Motor neuron (in vitro differentiated cells): ENCODE results near the gene KRTDAP. TPM values are rescaled to one million over a fixed set of nuclear protein-coding genes. Genes with fewer than 3 reads are reported as not detected.
A peak's percentile ranks its signal among the peaks of the same experiment; 100 is the strongest.

ENCODE experiments used
- ATAC-seq, 8 experiments: fragments of 200-7000 bp; cut with Tn5 transposase; replicated peaks in 6 of 8; 2 replicates each; pipeline ENCODE4 v1.8.0; 2021; ENCODE audit warnings: mild to moderate bottlenecking in 8 of 8, moderate library complexity in 8 of 8
- H3K27ac ChIP-seq, 2 donors: fragments of 250-450 bp; sonication (Bioruptor Pico); 2 replicates each; pipeline ENCODE4 v1.9.0; 2021; ENCODE audit warnings: antibody characterized with exemption in 2 of 2, mild to moderate bottlenecking in 2 of 2, moderate library complexity in 1 of 2
- H3K4me1 ChIP-seq, 2 donors: fragments of 250-450 bp; sonication (Bioruptor Pico); replicated peaks in 1 of 2; 2 replicates each; pipeline ENCODE4 v1.6.1; 2021; ENCODE audit warnings: antibody characterized with exemption in 2 of 2, mild to moderate bottlenecking in 2 of 2, moderate library complexity in 1 of 2
- H3K4me3 ChIP-seq, 5 donors: fragments of 250-450 bp; sonication (Bioruptor Pico); 2 replicates each; pipeline ENCODE4 v1.9.0; 2021; ENCODE audit warnings: antibody characterized with exemption in 5 of 5, mild to moderate bottlenecking in 5 of 5, moderate library complexity in 4 of 5
- WGBS, 10 experiments: fragments of 450-650 bp; shearing (Covaris generic); methylation state at CpG; one replicate each; pipeline ENCODE4 v1.0.0; 2022; 5-methylcytosine and 5-hydroxymethylcytosine counted together
- in situ Hi-C, 9 experiments: fragments of 400-800 bp; cut with MboI; loops; one replicate each; pipeline ENCODE4 v1.15.0; 2021; ENCODE audit warnings: low sequenced_read_pairs in 9 of 9, low pct_unique_long_range_greater_than_20kb in 2 of 9; ENCODE audit not compliant: unreplicated experiment in 9 of 9
- total RNA-seq, 8 experiments: library from RNA; unstranded; fragments of 300-600 nt; gene quantifications; 2 replicates each; pipeline versions ENCODE4 v1.2.3 to v1.2.4, GENCODE V29; 2022

KRTDAP gene
- total RNA-seq, 8 experiments from 2014 or later = not detected

- no peak for ATAC-seq
- WGBS, 10 experiments = 40 to 100% (median 90%) methylated on average over 1 to 6 of the region's 12 CpGs; no CpG with 5 or more reads in 1 of the 10 experiments
These were observed 32.6 kb upstream of the KRTDAP start for GRCh38 chr19:35522745-35523327.

GRCh38 chr19:35521124-35521743 is 31.0 kb upstream of the KRTDAP start:
- Histone ChIP-seq H3K27ac (no peak overlapping the region), H3K4me3 (no peak overlapping the region), H3K4me1 (no peaks in the 10 kb centered on the region)
- WGBS, 10 experiments = 0 to 80% (median 53%) methylated on average over 1 to 12 of the region's 16 CpGs; no CpG with 5 or more reads in 3 of the 10 experiments
- ATAC-seq = peak in 3 of 8 experiments; percentile 11 to 41 (median 36)
- in situ Hi-C loops = no loop called here

More at GRCh38 chr19:35522745-35523327, 32.6 kb upstream of the KRTDAP start:
- in situ Hi-C loops = no loop called here
- Histone ChIP-seq H3K27ac (no peak overlapping the region), H3K4me1 (no peaks in the 10 kb centered on the region), H3K4me3 (no peak overlapping the region)

- ATAC-seq = peak in 3 of 8 experiments; percentile 47 to 88 (median 57)
- H3K4me1 ChIP-seq = no peaks in the 10 kb centered on the region
- no peak overlapping the region for H3K4me3 ChIP-seq
- no peak overlapping the region for H3K27ac ChIP-seq
- in situ Hi-C loops = no loop called here
- WGBS, 10 experiments = 0 to 100% (median 41%) methylated on average over 1 to 5 of the region's 7 CpGs; no CpG with 5 or more reads in 5 of the 10 experiments
These were observed 29.0 kb upstream of the KRTDAP start for GRCh38 chr19:35519291-35519690.

- Histone ChIP-seq H3K4me1 (no peaks in the 10 kb centered on the region), H3K4me3 (no peak overlapping the region), H3K27ac (no peak overlapping the region)
- peak in 3 of 8 experiments; percentile 19 to 58 (median 50) for ATAC-seq
- in situ Hi-C loops = no loop called here
- 0 to 72% (median 48%) methylated on average over 1 to 4 of the region's 6 CpGs; no CpG with 5 or more reads in 5 of the 10 experiments for WGBS, 10 experiments
These were observed 28.0 kb upstream of the KRTDAP start for GRCh38 chr19:35518313-35518712.

- H3K4me3 ChIP-seq = no peak overlapping the region
- ATAC-seq = no peak
- in situ Hi-C loops = no loop called here
- H3K27ac ChIP-seq = no peak overlapping the region
- no peaks in the 10 kb centered on the region for H3K4me1 ChIP-seq
- WGBS, 10 experiments = 20 to 100% (median 88%) methylated on average over 1 to 2 of the region's 2 CpGs; no CpG with 5 or more reads in 4 of the 10 experiments
These were observed 27.1 kb upstream of the KRTDAP start for GRCh38 chr19:35517342-35517741.

GRCh38 chr19:35516310-35516709 is 26.0 kb upstream of the KRTDAP start:
- no peak for ATAC-seq
- Histone ChIP-seq H3K4me1 (no peaks in the 10 kb centered on the region), H3K4me3 (no peak overlapping the region), H3K27ac (no peak overlapping the region)
- in situ Hi-C loops = no loop called here
- 76 to 100% (median 95%) methylated on average over 1 to 3 of the region's 3 CpGs; no CpG with 5 or more reads in 4 of the 10 experiments for WGBS, 10 experiments

- in situ Hi-C loops = no loop called here
- ATAC-seq = peak in 5 of 8 experiments; percentile 34 to 71 (median 55)
- Histone ChIP-seq H3K4me1 (no peaks in the 10 kb centered on the region), H3K4me3 (no peak overlapping the region), H3K27ac (no peak overlapping the region)
- 7 to 79% (median 60%) methylated on average over 1 to 3 of the region's 20 CpGs; no CpG with 5 or more reads in 7 of the 10 experiments for WGBS, 10 experiments
These were observed 24.1 kb upstream of the KRTDAP start for GRCh38 chr19:35514282-35514809.

- peak in 4 of 8 experiments; percentile 4 to 53 (median 32) for ATAC-seq
- Histone ChIP-seq H3K4me3 (no peak within 1 kb of the TSS), H3K4me1 (no peaks in the 10 kb centered on the region), H3K27ac (no peak within 1 kb of the TSS)
- WGBS, 10 experiments = 0 to 49% (median 20%) methylated on average over 2 to 3 of the region's 15 CpGs; no CpG with 5 or more reads in 7 of the 10 experiments
- in situ Hi-C loops = no loop called here
These were observed 23.5 kb upstream of the KRTDAP start, which contains the start of gene DMKN for GRCh38 chr19:35513628-35514281. Gene DMKN, minus strand, starts transcription at chr19:35513649. Its CDS starts 174 bp downstream, at chr19:35513475.

GRCh38 chr19:35512831-35513627 is 22.8 kb upstream of the KRTDAP start:
- in situ Hi-C loops = no loop called here
- ATAC-seq = no peak
- WGBS, 10 experiments = 39 to 91% (median 58%) methylated on average over 2 to 6 of the region's 15 CpGs; no CpG with 5 or more reads in 6 of the 10 experiments
- no peak overlapping the region for H3K4me3 ChIP-seq
- H3K4me1 ChIP-seq = no peaks in the 10 kb centered on the region
- no peak overlapping the region for H3K27ac ChIP-seq

- Histone ChIP-seq H3K4me1 (no peaks in the 10 kb centered on the region), H3K27ac (no peak overlapping the region), H3K4me3 (no peak overlapping the region)
- in situ Hi-C loops = no loop called here
- 50 to 90% (median 89%) methylated on average over 1 to 5 of the region's 7 CpGs; no CpG with 5 or more reads in 6 of the 10 experiments for WGBS, 10 experiments
- no peak for ATAC-seq
These were observed 21.1 kb upstream of the KRTDAP start for GRCh38 chr19:35511337-35511736.

- Histone ChIP-seq H3K4me3 (peak overlapping the region in 2 of 5 donors; percentile 10 to 33), H3K27ac (no peak overlapping the region), H3K4me1 (no peaks in the 10 kb centered on the region)
- WGBS, 10 experiments = 0 to 37% (median 20%) methylated on average over 1 to 10 of the region's 15 CpGs; no CpG with 5 or more reads in 5 of the 10 experiments
- in situ Hi-C loops = no loop called here
- ATAC-seq = no peak
These were observed 20.3 kb upstream of the KRTDAP start for GRCh38 chr19:35510626-35510964.

- Histone ChIP-seq H3K4me1 (no peaks in the 10 kb centered on the region), H3K27ac (no peak overlapping the region), H3K4me3 (peak overlapping the region in 4 of 5 donors; percentile 10 to 33 (median 15))
- WGBS, 10 experiments = 0 to 6% (median 3%) methylated on average over 2 to 25 of the region's 39 CpGs; no CpG with 5 or more reads in 2 of the 10 experiments
- peak; percentile 47 to 94 (median 90) for ATAC-seq
- in situ Hi-C loops = no loop called here
These were observed 19.8 kb upstream of the KRTDAP start for GRCh38 chr19:35509861-35510625.
